K562 (cell line): Measurements from ENCODE around the gene LAMA4. TPM values are rescaled to one million over a fixed set of nuclear protein-coding genes. Genes with fewer than 3 reads are reported as not detected.

Experiments
- ATAC-seq: fragments of 200-7000 bp; cut with Tn5 transposase; 3 replicates; pipeline ENCODE4 v1.9.1; 2020; ENCODE audit warnings: moderate library complexity
- BruUV-seq: library from RNA; stranded (reverse); fragments of 400-500 nt; replicated peaks from 2 replicates; lab custom pipeline; 2021; lab: Mats Ljungman, UMichigan
- CTCF ChIA-PET: fragments of 300-600 bp; formaldehyde crosslinking; extraction: SDS; loops from one replicate; lab custom pipeline; 2021; ENCODE audit warnings: low intra/inter-chr PET ratio; lab: Yijun Ruan, JAX
- POLR2A ChIA-PET: fragments of 300-600, 350-650 bp; sonication (Branson Sonifier 250); formaldehyde crosslinking; extraction: SDS; loops from one replicate; lab custom pipeline; 2021; ENCODE audit warnings: antibody characterized with exemption, inconsistent platforms; lab: Yijun Ruan, JAX
- DNase-seq, 4 experiments: peaks; one replicate each; pipeline versions ENCODE4 v3.0.0 to v3.0.0-alpha.2; 2011 to 2018; ENCODE audit warnings: low spot score in 3 of 4, mixed read lengths in 3 of 4; ENCODE audit errors: extremely low read depth in 1 of 4
- FAIRE-seq: peaks from 2 replicates; lab custom pipeline; 2011; peaks lifted over from hg19 to GRCh38; lab: Jason Lieb, UNC
- H2AFZ ChIP-seq: 2 replicates; pipeline ENCODE4 v1.6.0; 2011; ENCODE audit warnings: low read depth, low read length, control low read depth, inconsistent platforms
- H3K27ac ChIP-seq: fragments of 200-600 bp; 3 replicates; pipeline ENCODE4 v1.8.0; 2011; ENCODE audit warnings: low read depth, mild to moderate bottlenecking, control low read depth, inconsistent platforms, low read length, moderate library complexity, mixed read lengths; ENCODE audit errors: extremely low read depth
- H3K27me3 ChIP-seq, 2 experiments: fragments of 300-600 bp in 1 of 2; 2 replicates in 1 of 2; 3 replicates in 1 of 2; pipeline versions ENCODE4 v1.6.0 to v1.8.0; 2011; ENCODE audit warnings: inconsistent platforms in 2 of 2, low read length in 2 of 2, mild to moderate bottlenecking in 1 of 2, mixed read lengths in 1 of 2, moderate library complexity in 1 of 2; ENCODE audit not compliant: control insufficient read depth in 2 of 2, insufficient read depth in 2 of 2
- H3K36me3 ChIP-seq: fragments of 300-600 bp; 3 replicates; pipeline ENCODE4 v1.8.0; 2011; ENCODE audit warnings: mild to moderate bottlenecking, low read length, inconsistent platforms; ENCODE audit not compliant: control insufficient read depth, insufficient read depth
- H3K4me1 ChIP-seq, 2 experiments: fragments of 200-600 bp in 1 of 2; replicated peaks in 1 of 2; 2 replicates in 1 of 2; 3 replicates in 1 of 2; pipeline versions ENCODE4 v1.5.1 to v1.8.0; 2011; ENCODE audit warnings: inconsistent platforms in 2 of 2, low read length in 2 of 2, mild to moderate bottlenecking in 1 of 2, mixed read lengths in 1 of 2, moderate library complexity in 1 of 2; ENCODE audit not compliant: control insufficient read depth in 2 of 2, insufficient read depth in 2 of 2
- H3K4me2 ChIP-seq: 2 replicates; pipeline ENCODE4 v1.6.1; 2011; ENCODE audit warnings: low read length, control low read depth, inconsistent platforms, mixed read lengths; ENCODE audit not compliant: insufficient read depth
- H3K4me3 ChIP-seq: fragments of 200-600 bp; sonication (generic), shearing (Covaris generic); 2 replicates; pipeline ENCODE4 v1.5.1; 2016; ENCODE audit warnings: control low read depth, inconsistent platforms
- H3K79me2 ChIP-seq: fragments of 200-600 bp; 3 replicates; pipeline ENCODE4 v1.8.0; 2011; ENCODE audit warnings: low read length, inconsistent platforms; ENCODE audit not compliant: control insufficient read depth, insufficient read depth
- H3K9ac ChIP-seq, 2 experiments: 2 replicates each; pipeline versions ENCODE4 v1.6.0 to v1.6.1; 2011; ENCODE audit warnings: low read depth in 2 of 2, low read length in 2 of 2, control low read depth in 1 of 2, inconsistent platforms in 1 of 2, mild to moderate bottlenecking in 1 of 2, mixed read lengths in 1 of 2; ENCODE audit not compliant: insufficient read depth in 1 of 2
- H3K9me1 ChIP-seq: one replicate; pipeline ENCODE4 v1.6.0; 2011; ENCODE audit warnings: inconsistent platforms, mild to moderate bottlenecking, low read length, moderate library complexity; ENCODE audit not compliant: control insufficient read depth, insufficient read depth
- H3K9me3 ChIP-seq: replicated peaks from 2 replicates; pipeline ENCODE4 v1.5.1; 2011; ENCODE audit warnings: low read depth, low read length, inconsistent platforms; ENCODE audit not compliant: control insufficient read depth, insufficient read depth
- H4K20me1 ChIP-seq: replicated peaks from 2 replicates; pipeline ENCODE4 v1.6.1; 2011; ENCODE audit warnings: low read length, inconsistent platforms, mixed read lengths; ENCODE audit not compliant: control insufficient read depth, insufficient read depth
- ARID4B ChIP-seq: sonication (generic); formaldehyde crosslinking; IDR thresholded peaks from 2 replicates; pipeline ENCODE4 v1.8.0; 2022; ENCODE audit warnings: mild to moderate bottlenecking, missing genetic modification reagents
- ESRRA ChIP-seq: fragments of 450-650 bp; IDR thresholded peaks from 2 replicates; pipeline ENCODE4 v1.6.1; 2014; ENCODE audit warnings: low read depth, mild to moderate bottlenecking, moderate library complexity, borderline replicate concordance
- FOXK1 ChIP-seq: sonication (generic); formaldehyde crosslinking; IDR thresholded peaks from 2 replicates; pipeline ENCODE4 v1.8.0; 2022; ENCODE audit warnings: missing genetic modification reagents, mild to moderate bottlenecking, borderline replicate concordance
- HMG20A ChIP-seq: fragments of 450-650 bp; formaldehyde crosslinking; conservative IDR thresholded peaks from 2 replicates; pipeline ENCODE4 v1.4.0; 2020; ENCODE audit warnings: mild to moderate bottlenecking, mixed read lengths
- MCM2 ChIP-seq: fragments of 450-650 bp; IDR thresholded peaks from 2 replicates; pipeline ENCODE4 v1.6.1; 2017; ENCODE audit warnings: low read depth, mild to moderate bottlenecking
- MCM3 ChIP-seq: fragments of 450-650 bp; IDR thresholded peaks from 2 replicates; pipeline ENCODE4 v1.6.1; 2016
- NFIC ChIP-seq: fragments of 450-650 bp; IDR thresholded peaks from 2 replicates; pipeline ENCODE4 v1.6.1; 2017; ENCODE audit warnings: mild to moderate bottlenecking, inconsistent platforms
- PHF8 ChIP-seq: fragments of 200-600 bp; sonication (generic); IDR thresholded peaks from 2 replicates; pipeline ENCODE4 v1.6.1; 2012; ENCODE audit warnings: mixed run types, mild to moderate bottlenecking, inconsistent platforms, low read length, moderate library complexity, borderline replicate concordance
- ZBTB26 ChIP-seq: fragments of 450-650 bp; formaldehyde crosslinking; IDR thresholded peaks from 2 replicates; pipeline ENCODE4 v1.4.0; 2022; ENCODE audit warnings: missing genetic modification characterization
- ZNF124 ChIP-seq: sonication (generic); formaldehyde crosslinking; IDR thresholded peaks from 2 replicates; pipeline ENCODE4 v1.8.1; 2022; ENCODE audit warnings: missing genetic modification reagents
- WGBS: fragments of 100-300 bp; shearing (Covaris generic); methylation state at CpG from one replicate; pipeline ENCODE4 v1.1.6; 2016; ENCODE audit warnings: low coverage, mixed read lengths; ENCODE audit not compliant: insufficient coverage; ENCODE audit errors: missing lambda C conversion rate; 5-methylcytosine and 5-hydroxymethylcytosine counted together
- in situ Hi-C: fragments of 300-500 bp; cut with MboI; formaldehyde crosslinking; loops from 4 replicates; pipeline ENCODE4 v1.15.0; 2018; ENCODE audit warnings: inconsistent platforms, mixed read lengths
- intact Hi-C: fragments of 100-400 bp; cut with micrococcal nuclease; formaldehyde crosslinking; loops from 2 replicates; pipeline ENCODE4 v1.14.2; 2022
- polyA plus RNA-seq, 8 experiments: library from polyadenylated mRNA; depleted of rRNA in 4 of 8; stranded (reverse) in 5 of 8; unstranded in 3 of 8; fragments of >200 nt; fragmentation: Nextera tagmentation in 2 of 8; fragmentation: Illumina TruSeq in 1 of 8; extraction: Ambion mirVana in 2 of 8; extraction: Trizol in 1 of 8; gene quantifications; 2 replicates each; pipeline versions ENCODE4 v1.2.1 to v1.2.3, GENCODE V29; 2011 to 2014; ENCODE audit warnings: inconsistent platforms in 1 of 8, missing spikeins in 1 of 8
- total RNA-seq, 7 experiments: library from RNA; depleted of rRNA in 6 of 7; stranded (reverse); fragments of >200 nt in 6 of 7; fragmentation: Illumina TruSeq in 2 of 7; extraction: Trizol in 2 of 7; gene quantifications; 2 replicates each; pipeline versions ENCODE4 v1.2.1 to v1.2.3, GENCODE V29; 2011 to 2021; ENCODE audit warnings: low replicate concordance in 1 of 7

LAMA4 gene
- total and polyA plus RNA-seq, 9 of the 15 experiments (the other 6 are each of a cell fraction or from before 2014, with no cell fraction given) = 0.05 to 2.9 (median 0.51) TPM

- POLR2A ChIA-PET = no interaction called here
- no peaks in the 10 kb centered on the region for H3K9me3 ChIP-seq
- DNase-seq (no peak), FAIRE-seq (no peak), ATAC-seq (no peak)
- intact Hi-C loops = no loop called here
- H3K4me2 ChIP-seq = no peak overlapping the region
- no peaks in the 10 kb centered on the region for H4K20me1 ChIP-seq
- H3K9me1 ChIP-seq = no peaks in the 10 kb centered on the region
- no TSS peak for BruUV-seq
- TF ChIP-seq FOXK1 (no peak), ESRRA (no peak), PHF8 (no peak), NFIC (no peak), ARID4B (CRISPR knock-in tag) (no peak), ZBTB26 (CRISPR knock-in tag) (no peak), HMG20A (CRISPR knock-in tag) (no peak), ZNF124 (no peak), MCM2 (no peak), MCM3 (no peak)
- H3K27me3 ChIP-seq = no peaks in the 10 kb centered on the region
- H3K36me3 ChIP-seq = no peaks in the 10 kb centered on the region
- no peak overlapping the region for H2AFZ ChIP-seq
- no peaks in the 10 kb centered on the region for H3K4me1 ChIP-seq
- no peak overlapping the region for H3K9ac ChIP-seq
- in situ Hi-C loops = no loop called here
- WGBS = 0% methylated on average over 4 of the region's 4 CpGs
- no peak overlapping the region for H3K27ac ChIP-seq
- CTCF ChIA-PET = no interaction called here
- no peaks in the 10 kb centered on the region for H3K79me2 ChIP-seq
- H3K4me3 ChIP-seq = no peak overlapping the region
Observed at GRCh38 chr6:112281821-112282615, 27.7 kb upstream of the LAMA4 start.
